HK-2 (cell line): ENCODE measurements around the gene SLC43A2.
"Not testable (repeated sequence)": the region's sequence is repeated elsewhere in the genome, so short reads cannot be mapped to it uniquely, and the experiment has no call there.

ENCODE experiments used
- DNase-seq: peaks from one replicate; pipeline ENCODE4 v3.0.0-alpha.2; 2018; ENCODE audit not compliant: unreplicated experiment

Gene SLC43A2

DNA sequence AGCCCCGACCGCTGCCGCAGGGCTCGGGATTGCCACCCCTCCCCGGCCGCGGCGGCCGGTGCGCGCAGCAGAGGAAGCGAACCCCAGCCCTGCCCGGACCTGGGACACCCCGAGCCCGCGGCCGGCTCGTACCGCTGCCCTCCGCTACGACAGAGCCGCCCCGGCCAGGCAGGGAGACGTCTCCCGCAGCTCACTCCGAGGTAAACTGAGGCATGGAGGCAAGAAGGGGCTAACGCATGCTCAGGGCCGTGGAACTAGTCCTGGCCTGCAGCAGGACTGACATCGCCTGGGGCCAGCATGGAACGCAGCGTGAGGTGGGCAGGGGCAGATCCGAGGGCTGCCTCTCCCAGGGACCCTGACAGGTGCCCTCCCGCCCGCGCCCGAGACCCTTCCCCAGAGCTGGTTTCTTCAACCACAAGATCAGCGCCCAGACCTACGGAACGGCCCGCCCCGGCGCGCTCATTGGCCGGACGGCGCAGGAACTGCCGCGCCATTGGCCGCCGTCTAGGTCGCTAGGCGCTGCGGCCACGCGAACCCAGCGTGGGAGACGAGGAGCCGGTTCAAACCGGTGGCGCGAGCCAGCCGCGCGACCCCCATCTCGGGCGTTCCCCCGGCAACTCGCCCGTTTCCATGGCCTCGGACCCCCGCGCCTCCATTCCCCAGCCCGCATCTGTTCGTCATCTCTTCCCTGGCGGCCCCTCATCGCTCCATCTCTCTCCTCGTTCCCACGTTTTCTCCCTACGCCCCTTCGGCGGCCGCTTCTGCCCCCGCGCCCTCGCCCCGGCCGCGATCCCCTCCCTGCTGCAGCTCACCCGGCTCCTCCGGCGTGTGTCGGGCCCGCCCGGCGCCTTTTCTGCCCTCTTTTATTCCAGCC, at the start of gene SLC43A2:
TSS of gene SLC43A2 (minus strand) at position 853 of the 874 bp plus-strand sequence. CDS start 960 bp downstream, outside the sequence.
- DNase-seq, result peak; percentile 78

DNA sequence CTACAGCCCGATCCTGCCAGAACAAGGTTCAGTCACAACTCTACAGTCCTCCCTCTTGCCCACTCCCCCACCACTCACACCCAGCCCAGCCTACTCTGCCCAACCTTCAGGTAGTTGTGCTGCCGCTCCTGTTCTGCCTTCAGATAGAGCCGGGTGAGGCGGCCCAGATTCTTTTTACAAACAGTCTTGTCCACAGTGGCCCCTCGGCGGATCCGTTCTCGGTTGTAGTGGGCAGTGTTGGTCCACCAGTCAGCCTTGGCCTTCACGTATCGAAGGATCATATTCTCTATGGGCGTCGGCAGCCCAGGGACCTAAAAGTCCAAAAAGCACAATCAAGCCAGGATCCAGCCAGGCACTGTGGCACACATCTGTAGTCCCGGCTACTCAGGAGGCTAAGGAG, 47.8 kb upstream of the SLC43A2 start:
- DNase-seq, result no peak

DNA sequence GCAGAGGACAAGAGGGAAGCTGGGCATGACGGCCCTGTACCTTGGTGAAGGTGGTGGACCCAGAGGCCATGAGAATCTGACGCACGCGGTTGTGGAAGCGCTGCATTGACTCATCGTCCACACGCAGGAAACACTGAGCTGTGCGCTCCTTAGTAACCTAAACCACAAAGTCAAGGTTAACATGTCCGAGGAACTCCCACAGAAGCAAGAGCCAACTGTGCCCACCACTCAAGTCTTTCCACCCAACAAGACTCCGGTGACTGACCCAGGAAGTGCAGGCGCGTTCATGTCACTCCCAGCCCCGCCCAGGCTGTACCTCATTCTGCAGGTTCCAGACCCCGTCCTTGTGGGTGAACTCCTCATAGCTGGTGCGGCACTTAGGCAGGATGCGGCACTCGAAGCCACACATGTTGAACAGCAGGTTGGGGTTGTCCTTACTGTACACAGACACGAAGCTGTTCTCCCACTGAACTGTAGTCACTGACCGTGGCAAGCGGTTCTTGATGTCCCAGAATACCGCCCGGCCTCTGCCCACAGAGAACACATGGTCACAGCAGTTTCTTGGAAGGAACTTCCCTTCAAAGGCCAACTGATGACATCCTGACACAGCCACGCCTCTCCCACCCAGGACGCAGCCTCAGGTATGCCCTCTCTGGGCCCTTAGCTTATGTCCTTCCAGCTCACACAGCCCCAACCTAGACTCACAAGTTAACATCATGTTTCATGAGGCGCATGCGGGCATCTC, 44.6 kb upstream of the SLC43A2 start:
- no peak for DNase-seq

DNA sequence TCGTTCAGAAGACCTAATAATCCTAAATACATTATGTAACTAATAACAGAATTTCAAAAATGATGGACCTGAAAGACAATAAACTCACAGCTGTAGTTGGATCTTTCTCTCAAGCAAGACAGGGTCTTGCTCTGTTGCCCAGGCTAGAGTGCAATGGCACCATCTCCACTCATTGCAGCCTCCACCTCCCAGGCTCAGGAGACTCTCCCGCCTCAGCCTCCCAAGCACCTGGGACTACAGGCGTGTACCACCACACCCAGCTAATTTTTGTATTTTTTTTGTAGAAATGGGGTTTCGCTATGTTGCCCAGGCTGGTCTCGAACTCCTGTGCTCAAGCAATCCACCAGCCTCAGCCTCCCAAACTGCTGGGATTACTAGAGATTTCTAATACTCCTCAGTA, 35.3 kb upstream of the SLC43A2 start:
- DNase-seq, result not testable (repeated sequence)

DNA sequence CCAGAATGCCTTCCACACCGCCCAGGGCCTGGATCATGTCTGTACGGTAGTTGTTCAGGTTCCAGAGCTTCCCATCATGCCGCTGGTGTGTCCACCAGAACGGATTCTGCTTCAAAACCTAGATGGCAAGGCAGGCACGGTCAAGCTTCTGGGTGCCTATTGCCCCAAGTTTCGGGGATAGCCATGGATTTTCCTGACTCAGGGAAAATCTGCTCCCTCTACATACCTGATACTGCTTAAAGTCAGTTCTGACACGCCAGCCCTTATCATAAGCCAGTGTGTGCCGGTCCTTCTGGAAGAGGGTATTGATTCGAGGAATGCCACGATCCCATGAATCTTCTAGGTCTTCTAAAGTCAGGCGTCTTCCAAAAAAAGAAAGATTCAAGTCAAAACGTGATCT, 32.4 kb upstream of the SLC43A2 start:
- DNase-seq, result no peak

DNA sequence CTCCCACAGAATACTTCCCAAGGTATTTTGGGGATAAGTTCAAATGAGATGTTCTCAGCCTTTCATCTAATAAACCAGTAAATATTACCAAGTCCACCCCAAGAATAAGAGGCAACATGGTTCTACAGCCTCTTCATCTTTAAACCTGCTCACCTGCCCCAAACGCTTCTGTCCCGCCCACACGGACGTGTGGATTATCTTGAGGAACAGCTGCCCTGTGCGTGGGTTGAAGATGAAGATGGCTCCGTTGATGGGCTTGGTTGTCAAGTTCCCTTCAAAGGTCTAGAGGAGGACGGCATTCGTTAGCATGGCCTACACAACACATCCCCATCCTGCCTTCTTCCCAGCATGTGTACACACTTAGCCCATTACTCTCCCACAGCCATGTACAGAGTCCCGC, 29.5 kb upstream of the SLC43A2 start:
- DNase-seq, result no peak

DNA sequence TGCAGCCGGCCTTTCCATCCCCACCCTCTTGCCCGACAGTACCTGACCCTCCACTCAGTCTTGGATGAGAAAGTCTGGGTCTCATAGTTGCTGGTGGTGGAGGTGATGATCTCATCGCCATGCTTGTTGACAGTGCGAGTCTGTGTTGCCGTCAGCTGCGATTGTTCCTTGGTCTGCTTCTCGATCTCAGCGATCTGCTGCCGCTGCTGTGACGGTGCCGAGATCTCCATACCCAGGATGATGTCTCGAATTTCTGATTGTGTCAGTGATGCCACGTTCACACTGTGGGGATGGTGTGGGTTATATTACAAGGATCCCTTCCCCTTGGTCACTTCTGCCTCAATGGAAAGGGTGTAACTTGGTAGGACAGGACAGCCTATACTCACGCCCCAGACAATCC, 25.1 kb upstream of the SLC43A2 start:
- no peak for DNase-seq

DNA sequence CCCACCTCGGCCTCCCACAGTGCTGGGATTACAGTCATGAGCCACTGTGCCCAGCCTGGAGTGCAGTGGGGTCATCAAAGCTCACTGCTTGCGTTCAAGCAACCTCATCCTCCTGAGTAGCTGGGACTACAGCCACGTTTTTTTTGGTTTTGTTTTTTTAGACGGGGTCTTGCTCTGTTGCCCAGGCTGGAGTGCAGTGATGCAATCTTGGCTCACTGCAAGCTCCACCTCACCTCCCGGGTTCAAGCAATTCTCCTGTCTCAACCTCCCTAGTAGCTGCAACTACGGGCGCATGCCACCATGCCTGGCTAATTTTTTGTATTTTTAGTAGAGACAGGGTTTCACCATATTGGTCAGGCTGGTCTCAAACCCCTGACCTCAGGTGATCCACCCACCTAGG, 24.2 kb upstream of the SLC43A2 start:
- not testable (repeated sequence) for DNase-seq

DNA sequence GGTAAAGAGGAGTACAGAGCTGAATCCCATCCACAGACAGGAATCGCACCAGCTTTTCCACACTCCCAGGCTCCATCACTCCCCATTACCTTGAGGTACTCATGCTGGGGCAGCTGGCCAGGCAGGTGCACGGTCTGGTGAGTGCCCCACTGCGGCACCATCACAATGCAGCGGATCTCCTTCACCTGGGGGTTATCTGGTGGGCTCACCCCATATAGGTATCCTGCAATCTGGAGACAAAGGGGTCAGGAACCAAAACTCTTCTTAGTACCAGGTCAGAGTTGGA, 22.9 kb upstream of the SLC43A2 start:
- no peak for DNase-seq

DNA sequence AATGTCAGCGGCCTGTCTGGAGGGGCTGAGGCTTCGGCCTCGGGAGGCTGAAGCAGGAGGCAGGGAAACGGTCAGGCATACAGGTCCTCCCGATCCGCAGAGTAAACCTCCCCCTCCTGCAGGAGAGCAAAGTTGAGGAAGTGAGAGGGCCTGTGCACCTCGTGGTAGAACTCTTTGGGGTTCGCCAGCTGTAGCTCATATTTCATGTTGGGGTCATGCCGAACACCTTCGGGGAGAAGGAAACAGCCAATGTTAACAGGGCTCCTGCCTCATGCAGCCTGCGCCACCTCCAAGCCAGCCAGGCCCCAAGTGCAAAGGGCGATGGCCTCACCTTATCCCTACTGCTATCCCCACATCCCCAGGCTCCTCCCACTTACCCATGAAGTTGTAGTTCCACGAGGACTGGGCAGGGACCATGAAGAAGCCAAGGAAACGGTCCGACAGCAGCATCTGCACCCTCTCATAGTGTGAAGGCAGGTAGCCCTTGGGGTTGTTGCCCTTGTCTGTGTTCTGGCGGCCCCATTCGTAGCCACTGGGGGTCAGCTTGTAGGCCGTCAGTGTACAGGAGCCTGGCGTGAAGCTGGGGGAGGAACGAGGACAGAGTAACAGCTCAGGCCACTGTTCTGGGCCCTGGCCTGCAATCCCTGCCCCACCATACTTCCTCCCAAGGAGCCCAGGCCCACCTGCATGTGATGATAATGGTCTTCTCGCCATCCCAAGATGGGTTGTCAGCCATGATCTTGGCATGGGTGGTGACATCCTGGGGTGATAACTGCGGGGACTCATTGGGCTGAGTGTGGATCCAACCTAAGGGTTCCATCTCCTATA, 22.3 kb upstream of the SLC43A2 start:
- DNase-seq, result no peak

DNA sequence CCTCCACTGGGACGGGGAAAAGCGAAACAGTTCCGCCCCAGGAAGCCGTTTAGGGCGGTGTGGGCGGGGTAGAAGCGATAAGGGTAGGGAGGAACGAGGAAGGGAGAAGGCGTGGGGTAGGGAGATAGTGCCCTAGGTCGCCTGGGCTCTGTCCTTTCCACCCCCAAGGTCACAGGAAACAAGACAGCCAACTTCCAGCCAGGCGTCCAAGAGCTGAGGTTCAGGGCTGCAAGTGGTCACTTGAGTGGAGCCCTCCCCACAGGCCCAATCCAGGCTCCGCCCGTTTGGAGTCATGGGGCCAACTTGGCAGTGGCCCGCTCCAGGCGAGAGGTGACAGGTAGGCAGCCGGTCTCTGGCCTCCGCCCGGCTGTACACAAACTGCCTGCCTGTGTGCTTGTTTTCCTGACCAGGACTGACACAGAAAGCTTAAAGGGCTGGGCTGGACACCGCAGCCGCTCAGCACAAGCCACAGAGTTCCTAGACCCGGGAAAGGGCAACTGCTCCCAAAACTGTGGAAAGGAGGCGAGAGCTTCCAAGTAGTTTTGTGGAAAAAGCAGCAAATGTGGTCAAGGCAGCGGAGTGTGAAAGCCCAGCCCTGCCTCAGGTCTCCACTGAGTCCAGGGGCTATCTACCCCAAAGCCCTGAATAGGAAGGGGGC, 21.3 kb upstream of the SLC43A2 start, which contains the start of gene RILP:
TSS of gene RILP (minus strand) at position 23 of the 658 bp plus-strand sequence. CDS start 62 bp downstream, outside the sequence.
- DNase-seq, result peak; percentile 87

DNA sequence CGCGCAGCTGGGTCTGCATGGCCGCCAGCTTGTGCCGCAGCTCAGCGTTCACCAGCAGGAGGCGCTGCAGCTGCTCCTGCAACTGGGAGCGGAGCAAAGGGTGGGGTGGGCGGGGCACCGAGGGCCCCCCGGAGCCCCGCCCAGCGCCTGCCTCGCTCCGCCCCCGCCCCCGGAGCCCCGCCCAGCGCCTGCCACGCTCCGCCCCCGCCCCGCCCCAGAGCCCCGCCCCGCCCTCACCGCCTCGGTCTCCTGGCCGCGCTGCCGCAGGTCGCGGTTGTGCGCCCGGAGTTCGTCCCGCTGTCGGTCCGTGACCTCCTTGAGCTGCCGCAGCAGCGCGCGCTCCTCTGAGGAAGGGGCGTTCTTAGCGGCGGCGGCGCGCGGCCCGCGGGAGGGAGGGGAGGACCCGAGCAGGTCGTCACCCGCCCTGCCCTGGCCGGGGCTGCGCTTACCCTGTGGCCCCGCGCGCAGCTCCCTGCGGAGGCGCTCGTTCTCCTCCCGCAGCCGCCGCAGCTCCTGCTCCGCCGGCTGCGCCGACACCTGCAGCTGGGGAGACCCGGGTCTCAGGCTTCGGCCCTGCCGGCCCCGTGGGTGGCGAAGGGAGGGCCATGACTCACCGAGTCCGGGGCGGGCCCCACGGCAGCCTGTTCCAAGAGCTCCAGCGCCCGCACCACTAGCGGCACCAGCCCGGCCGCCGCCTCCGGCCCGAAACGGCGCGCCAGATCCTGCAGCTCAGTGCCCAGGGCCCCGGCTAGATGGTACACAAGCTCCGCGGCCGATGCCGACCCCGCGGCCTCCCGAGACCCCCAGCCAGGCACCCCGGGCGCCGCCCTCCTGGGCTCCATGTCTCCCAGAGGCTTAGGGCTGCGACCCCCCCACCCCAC, 20.6 kb upstream of the SLC43A2 start:
- peak; percentile 93 for DNase-seq

DNA sequence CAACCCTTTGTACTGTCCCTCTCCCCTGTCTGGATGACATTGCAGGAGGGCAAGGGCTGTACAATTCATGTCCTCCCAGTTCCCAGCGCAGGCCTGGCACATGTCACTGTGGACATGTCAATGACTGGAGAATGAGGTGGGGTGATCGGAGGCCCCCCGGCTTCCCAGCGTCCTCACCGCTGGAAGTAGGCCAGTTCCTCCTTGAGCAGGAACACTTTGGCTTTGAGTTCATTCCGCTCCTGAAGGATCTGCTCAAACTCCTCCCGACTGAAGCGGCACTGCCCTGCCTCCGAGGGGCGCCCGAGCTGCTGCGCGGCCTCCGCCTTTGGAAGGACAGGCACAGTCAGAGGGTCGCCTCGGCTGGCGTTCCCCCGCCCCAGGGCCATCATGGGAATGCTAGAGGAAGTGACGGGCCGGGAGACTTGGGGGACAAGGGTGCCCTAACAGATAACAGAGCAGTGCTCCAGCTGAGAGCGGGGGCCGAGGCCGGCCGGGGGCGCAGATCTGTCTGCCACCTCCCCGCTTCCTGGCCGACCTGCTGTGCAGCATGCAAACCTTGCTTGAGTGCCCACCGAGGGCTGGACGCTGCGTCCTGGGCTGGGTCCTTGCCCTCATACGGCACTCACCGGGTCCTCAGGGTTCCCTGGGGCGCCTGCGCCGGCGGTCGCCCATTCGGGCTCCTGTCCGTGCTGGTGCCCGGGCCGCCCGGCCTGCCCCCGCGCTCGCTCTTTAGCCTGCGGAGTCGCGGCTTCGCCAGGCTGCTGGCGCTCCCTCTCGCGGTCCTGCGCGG, 19.7 kb upstream of the SLC43A2 start:
- DNase-seq, result no peak

DNA sequence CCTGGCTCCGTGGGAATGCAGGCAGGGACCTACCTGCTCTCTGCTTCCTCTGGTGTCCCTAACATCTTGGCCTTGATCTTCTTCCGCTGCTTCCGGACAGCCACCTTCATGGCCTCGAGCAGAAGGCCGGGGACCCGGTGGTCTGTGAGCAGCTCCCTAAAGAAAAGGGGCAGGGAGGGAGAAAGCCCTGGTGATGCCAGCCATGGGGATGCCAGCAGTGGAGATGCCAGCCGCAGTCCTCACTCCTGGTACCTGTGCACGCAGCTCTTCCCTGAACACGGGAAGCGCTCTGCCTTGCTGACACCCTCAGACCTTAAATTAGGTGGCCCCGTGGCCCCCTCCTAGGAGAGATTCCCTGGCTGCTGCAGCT, 19.2 kb upstream of the SLC43A2 start:
- DNase-seq, result no peak

DNA sequence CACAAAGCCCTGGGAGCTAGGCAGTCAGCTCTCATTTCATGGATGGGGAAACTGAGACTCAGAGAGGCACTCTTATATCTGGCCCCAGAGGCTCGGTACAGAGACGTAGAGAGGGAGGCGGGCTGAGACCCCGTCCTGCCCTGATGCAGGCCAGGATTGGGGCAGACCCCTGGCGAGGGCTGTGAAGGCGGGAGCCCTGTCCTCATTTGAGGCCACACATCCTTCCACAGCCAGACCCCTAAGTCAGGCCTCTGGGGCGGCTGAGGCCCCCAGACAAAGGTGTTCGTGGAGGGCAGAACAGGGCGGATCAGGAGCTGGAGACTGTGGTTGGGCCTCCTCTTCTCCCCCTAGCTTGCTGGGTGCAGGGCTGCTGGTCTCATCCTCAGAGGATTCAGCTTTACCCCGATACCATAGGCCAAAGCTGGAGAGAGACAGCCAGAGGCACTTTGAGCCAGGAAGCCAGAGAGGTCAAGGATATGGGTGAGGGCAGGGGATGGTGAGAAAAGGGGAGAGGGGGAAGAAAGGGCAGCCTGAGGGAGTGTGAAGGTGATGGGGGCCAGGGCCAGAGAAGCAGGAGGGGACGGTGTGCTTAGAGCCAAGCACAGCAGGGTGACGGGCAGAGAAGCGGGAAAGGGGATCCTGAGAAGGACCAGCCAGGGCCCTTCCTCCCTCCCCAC, 17.7 kb upstream of the SLC43A2 start:
- no peak for DNase-seq

DNA sequence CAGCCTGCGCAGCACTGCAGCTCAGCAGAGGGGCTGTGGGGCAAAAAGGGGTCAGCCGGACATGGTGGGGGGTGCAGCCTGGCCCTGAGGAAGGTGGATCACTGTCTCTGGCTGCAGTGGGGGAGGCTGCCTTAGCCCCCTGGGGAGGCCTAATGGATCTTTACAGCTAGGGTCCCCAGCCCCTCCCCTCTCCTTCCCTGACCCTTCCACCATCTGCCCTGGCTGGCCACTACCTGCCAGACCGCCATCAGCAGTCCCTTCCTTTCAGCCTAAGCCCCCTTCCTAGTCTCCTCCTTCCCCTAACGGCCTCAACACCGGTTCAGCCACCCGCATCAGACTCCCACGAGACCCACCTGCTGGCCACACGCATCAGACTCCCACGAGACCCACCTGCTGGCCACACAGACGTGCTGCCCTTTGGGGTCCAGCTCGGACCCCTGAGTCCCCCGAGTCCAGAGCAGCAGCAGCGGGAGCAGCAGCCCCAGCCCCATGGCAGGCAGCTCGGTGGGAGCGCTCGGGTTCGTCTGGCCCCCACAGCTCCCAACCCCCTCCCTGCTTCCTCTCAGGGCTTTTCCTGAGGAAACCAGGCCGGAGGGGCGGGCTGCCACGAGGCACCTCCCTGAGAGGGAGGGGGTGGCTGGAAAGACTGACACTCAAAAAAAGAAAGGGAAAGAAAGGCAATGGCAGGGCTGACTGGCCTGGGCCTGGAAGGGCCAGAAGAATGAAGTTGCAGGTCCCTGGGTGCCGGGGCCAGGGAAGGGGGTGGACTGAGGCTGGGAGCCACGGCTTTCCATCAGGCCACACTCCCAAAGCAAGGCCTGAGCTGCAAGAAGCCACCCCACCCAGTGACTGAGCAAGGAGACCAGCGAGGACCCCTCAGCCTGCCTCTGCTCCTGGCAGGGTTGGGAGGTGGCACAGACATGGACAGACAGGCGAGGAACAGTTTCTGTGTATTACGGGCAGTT, 16.9 kb upstream of the SLC43A2 start, which contains the start of gene SCARF1:
TSS of gene SCARF1 (minus strand) at position 526 of the 965 bp plus-strand sequence. CDS start at position 491, 35 bp downstream.
- peak; percentile 67 for DNase-seq

DNA sequence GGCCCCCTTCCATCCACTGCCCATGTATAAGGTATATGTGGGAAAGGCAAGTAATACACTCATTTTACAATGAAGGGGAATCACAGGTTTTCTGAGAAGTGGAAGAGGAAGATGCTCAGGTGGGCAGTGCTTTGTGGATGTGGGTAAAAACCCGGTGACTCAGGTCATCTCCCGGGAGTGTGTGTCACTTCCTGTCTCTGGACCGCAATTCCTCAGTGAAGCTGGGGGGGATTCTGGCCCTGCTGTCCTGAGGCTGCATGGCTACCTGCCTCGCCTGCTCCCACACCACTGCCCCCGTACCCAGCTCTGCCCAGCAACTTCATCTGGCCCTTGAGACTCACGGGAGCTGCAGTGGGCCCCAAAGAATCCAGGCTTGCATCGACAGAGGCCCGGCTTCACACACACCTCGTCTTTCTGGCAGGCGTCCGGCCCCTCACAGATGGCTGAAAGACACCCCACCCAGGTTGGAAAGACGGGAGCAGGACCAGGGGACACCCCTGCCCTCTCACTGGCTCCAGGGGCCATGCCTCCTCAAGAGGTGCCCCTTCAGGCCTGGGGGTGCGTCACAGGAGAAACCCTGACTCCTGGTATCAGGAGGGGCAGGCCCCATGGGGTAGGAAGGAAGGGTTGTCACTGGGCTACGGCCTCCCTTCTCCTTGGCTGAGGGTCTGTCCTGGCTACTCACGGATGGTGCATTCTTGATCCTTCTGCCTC, 16.0 kb upstream of the SLC43A2 start:
- DNase-seq, result peak; percentile 82
